GM23248 (cell line): ENCODE results near the gene MAMDC4. TPM values are rescaled to one million over a fixed set of nuclear protein-coding genes. Genes with fewer than 3 reads are reported as not detected.

Source experiments
- DNase-seq: peaks from one replicate; pipeline ENCODE4 v3.0.0-alpha.2; 2015
- H2AFZ ChIP-seq: fragments of 200-600 bp; sonication (generic); 2 replicates; pipeline ENCODE4 v1.6.1; 2016; ENCODE audit warnings: antibody characterized with exemption
- H3F3A ChIP-seq: fragments of 200-600 bp; sonication (generic); 2 replicates; pipeline ENCODE4 v1.6.1; 2016; ENCODE audit warnings: mild to moderate bottlenecking, antibody characterized with exemption, mixed run types; ENCODE audit not compliant: insufficient read depth
- H3K27ac ChIP-seq: fragments of 200-600 bp; sonication (generic); 2 replicates; pipeline ENCODE4 v1.5.1; 2016; ENCODE audit warnings: mild to moderate bottlenecking
- H3K27me3 ChIP-seq: fragments of 200-600 bp; sonication (generic); replicated peaks from 2 replicates; pipeline ENCODE4 v1.6.1; 2016; ENCODE audit warnings: mild to moderate bottlenecking; ENCODE audit not compliant: insufficient read depth
- H3K36me3 ChIP-seq: fragments of 200-600 bp; sonication (generic); 2 replicates; pipeline ENCODE4 v1.6.1; 2016; ENCODE audit warnings: low read depth, mild to moderate bottlenecking
- H3K4me1 ChIP-seq: fragments of 200-600 bp; sonication (generic); 2 replicates; pipeline ENCODE4 v1.6.1; 2016; ENCODE audit warnings: mild to moderate bottlenecking; ENCODE audit not compliant: insufficient read depth
- H3K4me2 ChIP-seq: fragments of 200-600 bp; sonication (generic); one replicate; pipeline ENCODE4 v1.6.1; 2016; ENCODE audit warnings: mild to moderate bottlenecking; ENCODE audit not compliant: unreplicated experiment
- H3K4me3 ChIP-seq: fragments of 200-600 bp; sonication (generic); 2 replicates; pipeline ENCODE4 v1.5.1; 2016; ENCODE audit warnings: mild to moderate bottlenecking
- H3K79me2 ChIP-seq: fragments of 200-600 bp; sonication (generic); 2 replicates; pipeline ENCODE4 v1.6.1; 2016; ENCODE audit warnings: mild to moderate bottlenecking; ENCODE audit not compliant: insufficient read depth
- H3K9ac ChIP-seq: fragments of 200-600 bp; sonication (generic); 2 replicates; pipeline ENCODE4 v1.6.1; 2016; ENCODE audit warnings: mild to moderate bottlenecking
- H3K9me2 ChIP-seq: fragments of 200-600 bp; sonication (generic); 2 replicates; pipeline ENCODE4 v1.6.1; 2016; ENCODE audit warnings: mixed run types, mild to moderate bottlenecking, moderate library complexity; ENCODE audit not compliant: insufficient read depth
- H3K9me3 ChIP-seq: fragments of 200-600 bp; sonication (generic); one replicate; pipeline ENCODE4 v1.6.1; 2017; ENCODE audit warnings: low read depth
- H4K20me1 ChIP-seq: fragments of 200-600 bp; sonication (generic); 2 replicates; pipeline ENCODE4 v1.6.0; 2016; ENCODE audit not compliant: insufficient read depth
- EZH2 ChIP-seq: fragments of 200-600 bp; sonication (generic); IDR thresholded peaks from 2 replicates; pipeline ENCODE4 v1.6.1; 2018; ENCODE audit warnings: antibody characterized with exemption, mild to moderate bottlenecking; ENCODE audit not compliant: insufficient read depth, poor library complexity, severe bottlenecking
- EZH2phosphoT487 ChIP-seq: fragments of 200-600 bp; sonication (generic); IDR thresholded peaks from 2 replicates; pipeline ENCODE4 v1.6.1; 2018; ENCODE audit warnings: antibody characterized with exemption, moderate library complexity, mild to moderate bottlenecking, low read depth; ENCODE audit not compliant: insufficient read depth
- WGBS, 2 experiments: methylation state at CpG; one replicate each; pipeline ENCODE4 v1.1.6; 2015 to 2017; ENCODE audit warnings: low lambda C conversion rate in 2 of 2, low coverage in 1 of 2; ENCODE audit errors: missing lambda C conversion rate in 2 of 2; 5-methylcytosine and 5-hydroxymethylcytosine counted together
- in situ Hi-C: fragments of 300-500 bp; cut with MboI; formaldehyde crosslinking; loops from 2 replicates; pipeline ENCODE4 v1.15.0; 2020
- polyA plus RNA-seq: library from polyadenylated mRNA; unstranded; fragments of >200 nt; fragmentation: Nextera tagmentation; extraction: Ambion mirVana; gene quantifications from 2 replicates; pipeline ENCODE4 v1.2.1, GENCODE V29; 2016
- total RNA-seq: library from RNA; depleted of rRNA; stranded (reverse); fragments of >200 nt; shearing (Covaris generic); gene quantifications from 2 replicates; pipeline ENCODE4 v1.2.3, GENCODE V29; 2014

MAMDC4 gene
- total and polyA plus RNA-seq, 2 experiments from 2014 or later = 0.35 to 2.3 TPM

DNA sequence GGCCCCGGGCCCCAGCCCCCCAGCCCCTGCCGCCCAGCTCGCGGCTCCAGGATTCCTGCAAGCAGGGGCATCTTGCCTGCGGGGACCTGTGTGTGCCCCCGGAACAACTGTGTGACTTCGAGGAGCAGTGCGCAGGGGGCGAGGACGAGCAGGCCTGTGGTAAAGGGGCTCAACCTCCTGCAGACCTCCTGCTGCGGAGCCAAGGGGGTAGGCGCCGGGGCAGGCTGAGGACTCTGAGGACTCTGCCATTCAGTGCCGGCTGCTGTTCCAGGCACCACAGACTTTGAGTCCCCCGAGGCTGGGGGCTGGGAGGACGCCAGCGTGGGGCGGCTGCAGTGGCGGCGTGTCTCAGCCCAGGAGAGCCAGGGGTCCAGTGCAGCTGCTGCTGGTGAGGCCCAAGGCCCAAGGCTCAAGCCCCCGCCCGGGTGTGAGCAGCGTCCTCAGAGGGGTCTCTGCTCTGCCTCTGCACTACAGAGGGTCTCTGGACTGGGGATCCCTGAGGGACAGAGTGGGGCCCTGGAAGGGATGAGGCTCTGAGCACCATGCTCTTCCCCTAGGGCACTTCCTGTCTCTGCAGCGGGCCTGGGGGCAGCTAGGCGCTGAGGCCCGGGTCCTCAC is 3.4 kb downstream of the MAMDC4 start:
- in situ Hi-C loops = no loop called here
- Histone ChIP-seq H3K9me3 (no peaks in the 10 kb centered on the region), H3K9ac (no peak overlapping the region), H3K4me3 (no peak overlapping the region), H3K9me2 (no peaks in the 10 kb centered on the region), H3K79me2 (no peaks in the 10 kb centered on the region), H2AFZ (no peak overlapping the region), H3K4me2 (no peak overlapping the region), H3K4me1 (no peaks in the 10 kb centered on the region), H4K20me1 (no peaks in the 10 kb centered on the region), H3K27ac (no peak overlapping the region), H3F3A (no peaks in the 10 kb centered on the region), H3K27me3 (no peaks in the 10 kb centered on the region), H3K36me3 (no peaks in the 10 kb centered on the region)
- TF ChIP-seq EZH2 (no peak), EZH2phosphoT487 (no peak)
- 72 to 78% methylated on average over 25 to 26 of the region's 26 CpGs for WGBS, 2 experiments
- no peak for DNase-seq

DNA sequence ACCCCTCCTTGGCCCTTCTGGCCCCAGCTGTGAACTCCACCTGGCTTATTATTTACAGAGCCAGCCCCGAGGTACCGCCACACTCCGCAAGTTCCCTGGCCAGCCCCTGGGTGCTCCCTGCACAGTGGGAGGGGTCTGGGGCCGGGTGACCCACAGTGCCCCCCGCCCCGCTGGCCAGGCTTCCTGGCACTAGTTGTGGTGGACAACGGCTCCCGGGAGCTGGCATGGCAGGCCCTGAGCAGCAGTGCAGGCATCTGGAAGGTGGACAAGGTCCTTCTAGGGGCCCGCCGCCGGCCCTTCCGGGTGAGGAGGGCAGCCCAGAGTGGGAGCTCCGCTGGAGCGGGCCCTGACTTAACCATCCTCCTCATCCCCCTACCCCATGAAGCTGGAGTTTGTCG is 3.9 kb downstream of the MAMDC4 start:
- WGBS, 2 experiments = 55 to 57% methylated on average over 15 of the region's 15 CpGs
- H3K9me3 ChIP-seq = no peaks in the 10 kb centered on the region
- no peaks in the 10 kb centered on the region for H3K27me3 ChIP-seq
- no peaks in the 10 kb centered on the region for H3F3A ChIP-seq
- TF ChIP-seq EZH2 (no peak), EZH2phosphoT487 (no peak)
- no peaks in the 10 kb centered on the region for H4K20me1 ChIP-seq
- no peak overlapping the region for H2AFZ ChIP-seq
- H3K4me3 ChIP-seq = no peak overlapping the region
- H3K79me2 ChIP-seq = no peaks in the 10 kb centered on the region
- in situ Hi-C loops = no loop called here
- no peaks in the 10 kb centered on the region for H3K9me2 ChIP-seq
- DNase-seq = no peak
- no peak overlapping the region for H3K4me2 ChIP-seq
- no peak overlapping the region for H3K9ac ChIP-seq
- H3K4me1 ChIP-seq = no peaks in the 10 kb centered on the region
- no peaks in the 10 kb centered on the region for H3K36me3 ChIP-seq
- no peak overlapping the region for H3K27ac ChIP-seq

DNA sequence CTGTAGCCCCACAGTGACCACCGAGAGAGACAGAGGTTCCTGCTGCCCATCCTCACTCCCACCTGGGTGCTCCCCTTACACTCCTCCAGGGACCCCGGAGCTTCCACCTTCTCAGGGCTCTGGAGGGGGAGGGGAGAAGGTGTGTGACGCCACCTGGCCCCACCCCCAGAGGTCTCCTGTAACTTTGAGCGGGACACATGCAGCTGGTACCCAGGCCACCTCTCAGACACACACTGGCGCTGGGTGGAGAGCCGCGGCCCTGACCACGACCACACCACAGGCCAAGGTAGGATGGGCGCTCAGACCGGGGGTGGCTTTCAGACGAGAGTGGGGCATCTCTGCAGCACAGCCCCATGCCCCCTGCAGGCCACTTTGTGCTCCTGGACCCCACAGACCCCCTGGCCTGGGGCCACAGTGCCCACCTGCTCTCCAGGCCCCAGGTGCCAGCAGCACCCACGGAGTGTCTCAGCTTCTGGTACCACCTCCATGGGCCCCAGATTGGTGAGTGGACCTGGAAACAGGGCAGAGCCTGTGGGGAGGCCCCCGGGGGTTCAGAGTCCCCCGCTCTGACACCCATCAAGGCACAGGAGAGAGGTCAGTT is 4.5 kb downstream of the MAMDC4 start:
- no peak overlapping the region for H3K27ac ChIP-seq
- in situ Hi-C loops = no loop called here
- WGBS, 2 experiments = 84 to 89% methylated on average over 9 to 14 of the region's 14 CpGs

DNA sequence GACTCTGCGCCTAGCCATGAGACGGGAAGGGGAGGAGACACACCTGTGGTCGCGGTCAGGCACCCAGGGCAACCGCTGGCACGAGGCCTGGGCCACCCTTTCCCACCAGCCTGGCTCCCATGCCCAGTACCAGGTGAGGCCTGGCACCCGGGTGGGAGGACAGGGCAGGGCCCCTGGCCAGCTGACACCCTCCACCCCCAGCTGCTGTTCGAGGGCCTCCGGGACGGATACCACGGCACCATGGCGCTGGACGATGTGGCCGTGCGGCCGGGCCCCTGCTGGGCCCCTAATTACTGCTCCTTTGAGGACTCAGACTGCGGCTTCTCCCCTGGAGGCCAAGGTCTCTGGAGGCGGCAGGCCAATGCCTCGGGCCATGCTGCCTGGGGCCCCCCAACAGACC is 5.0 kb downstream of the MAMDC4 start:
- 96 to 97% methylated on average over 12 to 18 of the region's 19 CpGs for WGBS, 2 experiments
- in situ Hi-C loops = no loop called here
- Histone ChIP-seq H3K36me3 (peaks cover under 1% of the 10 kb centered on the region; the same call in 1 of the 2 replicates), H3K9me3 (no peaks in the 10 kb centered on the region), H3F3A (no peaks in the 10 kb centered on the region), H3K4me1 (no peaks in the 10 kb centered on the region), H3K9me2 (no peaks in the 10 kb centered on the region), H3K4me3 (no peak overlapping the region), H3K27me3 (no peaks in the 10 kb centered on the region), H4K20me1 (no peaks in the 10 kb centered on the region), H3K79me2 (no peaks in the 10 kb centered on the region), H3K27ac (no peak overlapping the region), H3K4me2 (no peak overlapping the region), H2AFZ (no peak overlapping the region), H3K9ac (no peak overlapping the region)
- DNase-seq = no peak
- TF ChIP-seq EZH2phosphoT487 (no peak), EZH2 (no peak)

More for the DNA sequence above, 4.5 kb downstream of the MAMDC4 start:
- Histone ChIP-seq H4K20me1 (no peaks in the 10 kb centered on the region), H3K27me3 (no peaks in the 10 kb centered on the region), H3K4me2 (no peak overlapping the region), H3K9me3 (no peaks in the 10 kb centered on the region), H3F3A (no peaks in the 10 kb centered on the region), H3K79me2 (no peaks in the 10 kb centered on the region), H3K4me1 (no peaks in the 10 kb centered on the region), H3K9ac (no peak overlapping the region), H3K4me3 (no peak overlapping the region), H2AFZ (no peak overlapping the region), H3K9me2 (no peaks in the 10 kb centered on the region), H3K36me3 (no peaks in the 10 kb centered on the region)
- TF ChIP-seq EZH2phosphoT487 = no peak
- TF ChIP-seq EZH2 = no peak
- no peak for DNase-seq
